Hematopoietic multipotent progenitor cell (in vitro differentiated cells): ENCODE results near the gene NLRC5. TPM values are rescaled to one million over a fixed set of nuclear protein-coding genes. Genes with fewer than 3 reads are reported as not detected.
"Not testable (repeated sequence)": the region's sequence is repeated elsewhere in the genome, so short reads cannot be mapped to it uniquely, and the experiment has no call there.

Experiments
- DNase-seq, 3 donors: peaks; one replicate each; pipeline ENCODE4 v3.0.0-alpha.2; 2011 to 2015; ENCODE audit warnings: low read depth in 2 of 3, low spot score in 2 of 3
- total RNA-seq: library from RNA; depleted of rRNA; stranded (reverse); fragments of >200 nt; gene quantifications from one replicate; pipeline ENCODE4 v1.2.3, GENCODE V29; 2012

Gene NLRC5
- total RNA-seq, 1 donor, result 78.1 TPM

DNA sequence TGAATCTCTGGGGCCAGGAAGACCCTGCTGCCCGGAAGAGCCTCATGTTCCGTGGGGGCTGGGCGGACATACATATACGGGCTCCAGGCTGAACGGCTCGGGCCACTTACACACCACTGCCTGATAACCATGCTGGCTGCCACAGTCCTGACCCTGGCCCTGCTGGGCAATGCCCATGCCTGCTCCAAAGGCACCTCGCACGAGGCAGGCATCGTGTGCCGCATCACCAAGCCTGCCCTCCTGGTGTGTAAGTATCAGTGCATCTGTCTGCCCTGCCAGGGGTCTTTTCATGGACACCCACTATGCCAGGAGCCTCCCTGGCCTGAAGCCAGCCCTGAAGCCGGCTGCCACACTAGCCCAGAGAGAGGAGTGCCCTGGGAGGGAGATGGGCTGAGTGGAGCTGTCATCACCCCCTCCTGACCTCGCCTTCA, 27.5 kb upstream of the NLRC5 start, which contains the start of gene CETP:
Gene CETP (plus strand): TSS at position 100 of the 431 bp plus-strand sequence. CDS start 30 bp downstream, at position 130.
- DNase-seq, result no peak

DNA sequence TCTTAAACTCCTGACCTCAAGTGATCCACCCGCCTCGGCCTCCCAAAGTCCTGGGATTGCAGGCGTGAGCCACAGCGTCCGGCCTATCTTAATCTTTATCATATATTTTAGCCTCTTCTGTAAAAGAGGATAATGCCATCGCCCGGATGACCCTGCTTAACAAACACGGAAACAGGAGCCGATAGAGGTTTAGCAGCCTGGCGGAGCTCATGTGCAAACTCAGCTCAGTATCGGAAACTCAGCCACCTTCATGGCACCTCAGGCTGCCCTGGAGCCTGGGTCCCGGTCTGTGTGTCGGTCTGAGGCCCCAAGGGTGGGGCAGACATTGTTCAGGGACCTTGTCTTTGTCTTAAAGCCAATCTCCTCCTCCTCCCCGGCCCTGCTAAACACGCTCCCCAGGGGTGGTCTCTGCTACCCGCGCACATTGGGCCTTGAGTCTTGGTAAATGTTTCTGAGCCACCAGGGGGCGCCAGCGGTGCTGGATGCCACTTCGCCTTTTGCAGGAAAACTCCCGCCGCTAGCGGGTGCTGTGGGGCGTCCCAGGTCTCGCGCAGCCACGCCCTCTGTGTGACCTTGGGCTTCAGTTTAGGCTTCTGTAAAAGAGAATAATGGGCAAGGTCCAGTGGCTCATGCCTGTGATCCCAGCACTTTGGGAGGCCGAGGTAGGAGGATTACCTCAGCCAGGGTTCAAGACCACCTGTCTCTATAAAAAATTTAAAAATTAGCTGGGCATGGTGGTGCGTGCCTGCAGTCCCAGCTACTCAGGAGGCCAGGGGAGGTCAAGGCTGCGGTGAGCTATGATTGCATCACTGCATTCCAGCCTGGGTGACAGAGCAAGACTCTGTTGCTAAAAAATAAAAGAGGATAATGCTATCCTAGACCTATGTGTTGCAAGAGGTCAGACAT, 24.9 kb upstream of the NLRC5 start:
- DNase-seq, result peak; percentile 91 to 93 (median 93)

- no peak for DNase-seq
Observed at GRCh38 chr16:56965149-56966092, 23.9 kb upstream of the NLRC5 start.

DNA sequence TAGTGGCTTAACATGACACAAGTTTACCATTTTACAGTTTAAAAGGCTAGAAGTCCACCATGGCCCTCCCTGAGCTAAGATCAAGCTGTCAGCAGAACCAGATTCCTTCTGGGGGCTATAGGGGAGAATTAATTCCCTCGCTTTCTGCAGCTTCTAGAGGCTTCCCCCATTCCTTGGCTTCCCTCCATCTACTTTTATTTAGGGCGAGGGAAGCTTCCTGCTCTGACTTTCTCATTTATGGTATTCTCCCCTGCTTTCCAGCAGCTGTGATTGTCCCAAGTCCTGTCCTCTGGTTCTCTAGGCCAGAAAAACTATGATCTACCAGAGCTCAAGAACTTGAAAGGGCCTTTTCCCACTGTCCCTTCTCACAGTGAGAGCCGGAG, 23.3 kb upstream of the NLRC5 start:
- DNase-seq, result no peak

- DNase-seq, result no peak
Observed at GRCh38 chr16:56967733-56968132, 21.6 kb upstream of the NLRC5 start.

DNA sequence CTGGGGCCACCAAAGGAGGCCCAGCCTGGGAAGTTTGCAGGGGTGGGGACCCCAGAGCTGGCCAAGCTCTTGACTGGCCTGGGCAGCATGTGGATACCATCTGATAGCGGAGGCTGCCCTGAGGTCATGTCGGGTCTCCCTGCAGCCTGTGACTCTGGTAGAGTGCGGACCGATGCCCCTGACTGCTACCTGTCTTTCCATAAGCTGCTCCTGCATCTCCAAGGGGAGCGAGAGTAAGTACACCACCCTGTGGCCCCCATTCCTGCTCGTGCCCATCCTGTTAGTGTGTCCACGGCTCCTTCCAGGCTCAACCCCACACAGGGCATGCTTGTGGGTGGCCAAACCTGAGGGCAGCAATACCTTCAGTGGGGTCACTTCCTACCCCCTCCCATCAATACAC, 19.6 kb upstream of the NLRC5 start:
- DNase-seq, result no peak

- no peak for DNase-seq
Observed at GRCh38 chr16:56970934-56971767, 18.2 kb upstream of the NLRC5 start.

GRCh38 chr16:56971768-56972043, 17.7 kb upstream of the NLRC5 start:
- no peak for DNase-seq

- DNase-seq, result no peak
Observed at GRCh38 chr16:56972403-56973293, 16.7 kb upstream of the NLRC5 start.

GRCh38 chr16:56973294-56973689, 16.1 kb upstream of the NLRC5 start:
- DNase-seq, result no peak

DNA sequence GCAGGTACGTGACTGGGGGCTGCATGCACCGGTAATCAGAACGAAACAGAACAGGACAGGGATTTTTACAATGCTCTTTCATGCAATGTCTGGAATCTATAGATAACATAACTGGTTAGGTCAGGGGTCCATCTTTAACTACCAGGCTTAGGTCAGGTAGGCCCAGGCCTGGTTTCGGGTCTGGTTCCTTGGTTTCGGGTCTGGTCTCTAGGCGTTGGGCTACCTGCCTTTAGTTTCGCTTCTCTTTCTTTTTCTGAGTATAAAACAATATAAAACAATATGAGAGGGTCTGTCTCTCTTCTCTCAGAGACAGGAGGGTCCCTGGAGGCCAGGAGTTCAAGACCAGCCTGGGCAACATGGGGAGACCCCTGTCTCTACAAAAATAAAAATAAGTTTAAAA, 15.5 kb upstream of the NLRC5 start:
- DNase-seq, result not testable (repeated sequence)

DNA sequence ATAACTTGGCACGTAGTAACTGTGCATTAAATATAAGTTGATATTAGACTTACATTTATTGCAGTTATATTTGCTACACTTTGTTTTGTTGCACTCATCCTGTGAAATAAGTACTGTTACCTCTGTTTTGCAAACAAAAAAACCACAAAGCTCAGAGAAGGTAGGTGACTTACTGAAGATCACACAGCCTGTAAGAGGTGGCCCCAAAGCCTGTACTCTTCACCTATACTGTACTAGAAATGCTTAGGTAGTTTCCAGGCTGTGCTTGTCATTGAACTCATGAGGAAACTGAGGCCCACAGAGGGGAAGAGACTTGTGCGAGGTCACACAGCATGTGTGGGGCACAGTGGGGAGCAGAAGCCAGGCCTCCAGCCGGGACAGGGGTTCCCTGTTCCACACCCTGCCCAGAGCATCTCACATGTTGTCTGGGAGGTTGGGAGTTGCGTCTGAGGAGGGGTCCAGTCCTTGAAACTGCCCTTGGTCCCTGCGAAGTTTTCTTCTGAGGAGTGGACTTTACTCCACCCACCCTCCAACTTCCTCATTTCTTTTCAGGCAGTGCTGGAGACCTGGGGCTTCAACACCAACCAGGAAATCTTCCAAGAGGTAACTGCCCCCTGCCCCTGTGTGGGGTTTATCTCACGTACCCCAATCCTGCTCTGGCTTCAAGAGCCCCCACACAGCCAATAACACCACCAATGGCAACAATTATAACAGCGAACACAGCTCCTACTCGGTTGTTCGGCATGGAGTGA, 14.6 kb upstream of the NLRC5 start:
- peak in 1 of 3 donors; percentile 35 for DNase-seq

GRCh38 chr16:56975714-56976113, 13.6 kb upstream of the NLRC5 start:
- DNase-seq, result no peak

DNA sequence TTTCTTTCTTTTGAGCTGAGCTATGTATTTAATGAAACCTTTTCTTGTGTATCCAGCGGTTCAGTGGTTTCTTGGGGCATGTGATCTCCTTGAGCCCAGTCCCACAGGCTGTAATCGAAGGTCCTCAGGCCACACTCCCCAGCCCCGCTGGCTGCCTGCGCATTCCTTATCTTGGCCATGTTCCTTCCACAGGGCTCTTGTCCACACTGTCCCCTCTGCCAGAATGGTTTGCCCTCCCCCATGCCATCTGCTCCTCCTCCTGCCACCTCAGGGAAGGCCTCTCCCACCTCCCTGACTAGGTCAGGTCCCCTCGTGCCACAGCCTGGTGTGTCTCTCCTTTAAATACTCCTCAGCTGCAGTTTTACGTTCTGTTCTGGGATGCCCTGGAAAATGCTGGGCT, 12.1 kb upstream of the NLRC5 start:
- no peak for DNase-seq

GRCh38 chr16:56977823-56978430, 11.4 kb upstream of the NLRC5 start:
- DNase-seq, result no peak

- no peak for DNase-seq
Observed at GRCh38 chr16:56980201-56980535, 9.2 kb upstream of the NLRC5 start.

GRCh38 chr16:56980792-56981724, 8.3 kb upstream of the NLRC5 start:
- no peak for DNase-seq
